OCI-LY7 (cell line): ENCODE measurements around the gene NBR1.
"Not testable (repeated sequence)": the region's sequence is repeated elsewhere in the genome, so short reads cannot be mapped to it uniquely, and the experiment has no call there.

Source experiments
- CTCF ChIP-seq: fragments of 200-600 bp; sonication (generic); conservative IDR thresholded peaks from 2 replicates; pipeline ENCODE4 v1.5.1; 2014; ENCODE audit warnings: mild to moderate bottlenecking, antibody characterized with exemption, low read length, moderate library complexity, mixed read lengths
- EZH2phosphoT487 ChIP-seq: fragments of 200-600 bp; sonication (generic); IDR thresholded peaks from 2 replicates; pipeline ENCODE4 v1.6.1; 2018; ENCODE audit warnings: low read depth, borderline replicate concordance, mild to moderate bottlenecking, mixed run types, antibody characterized with exemption, low read length, moderate library complexity, mixed read lengths

- not testable (repeated sequence) for TF ChIP-seq EZH2phosphoT487, CTCF
Measured at GRCh38 chr17:43136574-43136973, 34.4 kb upstream of the NBR1 start.
